A673 (cell line): Measurements from ENCODE around the gene ST7. TPM values are rescaled to one million over a fixed set of nuclear protein-coding genes. Genes with fewer than 3 reads are reported as not detected.

Source experiments
- Bru-seq: library from RNA; stranded (reverse); fragments of 400-500 nt; gene quantifications from one replicate; lab custom pipeline; 2021; lab: Mats Ljungman, UMichigan
- BruChase-seq, 2 experiments: library from RNA; stranded (reverse); fragments of 400-500 nt; gene quantifications; one replicate each; lab custom pipeline; 2021; lab: Mats Ljungman, UMichigan
- BruUV-seq: library from RNA; stranded (reverse); fragments of 400-500 nt; replicated peaks from 2 replicates; lab custom pipeline; 2021; lab: Mats Ljungman, UMichigan
- CTCF ChIA-PET: fragments of 300-600 bp; sonication (Branson Sonifier 250); formaldehyde crosslinking; loops from one replicate; lab custom pipeline; 2022; ENCODE audit warnings: antibody characterized with exemption; lab: Charles Lee
- POLR2A ChIA-PET: fragments of 300-600 bp; sonication (Branson Sonifier 250); formaldehyde crosslinking; loops from one replicate; lab custom pipeline; 2022; ENCODE audit warnings: antibody characterized with exemption; ENCODE audit not compliant: low non-redundant PET; lab: Charles Lee
- DNase-seq: peaks from one replicate; pipeline ENCODE4 v3.0.0-alpha.2; 2015; ENCODE audit warnings: low spot score
- H3K27ac ChIP-seq: fragments of 200-600 bp; sonication (generic); 2 replicates; pipeline ENCODE4 v1.5.1; 2016; ENCODE audit warnings: mixed run types, low read depth, mild to moderate bottlenecking, mixed read lengths, antibody characterized with exemption, low read length; ENCODE audit not compliant: poor library complexity, severe bottlenecking
- H3K27me3 ChIP-seq: fragments of 200-600 bp; sonication (generic); replicated peaks from 2 replicates; pipeline ENCODE4 v1.6.1; 2017; ENCODE audit warnings: mixed run types, low read depth, mild to moderate bottlenecking, mixed read lengths, antibody characterized with exemption, low read length; ENCODE audit not compliant: insufficient read depth, poor library complexity
- H3K36me3 ChIP-seq: fragments of 200-600 bp; sonication (generic); 2 replicates; pipeline ENCODE4 v1.6.1; 2016; ENCODE audit warnings: mixed run types, mild to moderate bottlenecking, mixed read lengths, antibody characterized with exemption, low read length; ENCODE audit not compliant: insufficient read depth, poor library complexity, severe bottlenecking
- H3K4me1 ChIP-seq: fragments of 200-600 bp; sonication (generic); 2 replicates; pipeline ENCODE4 v1.6.1; 2017; ENCODE audit warnings: mixed run types, mild to moderate bottlenecking, mixed read lengths, antibody characterized with exemption, low read length; ENCODE audit not compliant: insufficient read depth, poor library complexity, severe bottlenecking
- H3K4me3 ChIP-seq: fragments of 200-600 bp; sonication (generic); 2 replicates; pipeline ENCODE4 v1.5.1; 2016; ENCODE audit warnings: low read depth, mixed run types, mild to moderate bottlenecking, mixed read lengths, low read length; ENCODE audit not compliant: poor library complexity, severe bottlenecking
- H3K9me3 ChIP-seq: fragments of 200-600 bp; sonication (generic); 2 replicates; pipeline ENCODE4 v1.6.1; 2016; ENCODE audit warnings: mixed run types, low read depth, mild to moderate bottlenecking, mixed read lengths, antibody characterized with exemption, low read length; ENCODE audit not compliant: poor library complexity, severe bottlenecking
- EZH2 ChIP-seq: fragments of 200-600 bp; sonication (generic); IDR thresholded peaks from 2 replicates; pipeline ENCODE4 v1.6.1; 2017; ENCODE audit warnings: borderline replicate concordance, low read depth, mild to moderate bottlenecking, mixed read lengths, antibody characterized with exemption, low read length; ENCODE audit not compliant: poor library complexity, severe bottlenecking
- intact Hi-C: fragments of 100-400 bp; cut with micrococcal nuclease; formaldehyde crosslinking; loops from one replicate; pipeline ENCODE4 v1.10.0; 2022; ENCODE audit not compliant: unreplicated experiment
- long read RNA-seq: library from polyadenylated mRNA; stranded (forward); transcript quantifications from one replicate; pipeline ENCODE4 v2.0.0, GENCODE V29; 2022
- total RNA-seq: library from RNA; stranded (reverse); gene quantifications from 2 replicates; pipeline ENCODE4 v1.2.3, GENCODE V29; 2021
- TF ChIP-seq, protein P1 (sequence below): fragments of 300-800, 200-600 bp; sonication (generic); conservative IDR thresholded peaks from 2 replicates; pipeline ENCODE4 v1.5.1; 2017; ENCODE audit warnings: low read depth, mild to moderate bottlenecking, antibody characterized with exemption, low read length, moderate library complexity, mixed read lengths

Gene ST7, protein sequence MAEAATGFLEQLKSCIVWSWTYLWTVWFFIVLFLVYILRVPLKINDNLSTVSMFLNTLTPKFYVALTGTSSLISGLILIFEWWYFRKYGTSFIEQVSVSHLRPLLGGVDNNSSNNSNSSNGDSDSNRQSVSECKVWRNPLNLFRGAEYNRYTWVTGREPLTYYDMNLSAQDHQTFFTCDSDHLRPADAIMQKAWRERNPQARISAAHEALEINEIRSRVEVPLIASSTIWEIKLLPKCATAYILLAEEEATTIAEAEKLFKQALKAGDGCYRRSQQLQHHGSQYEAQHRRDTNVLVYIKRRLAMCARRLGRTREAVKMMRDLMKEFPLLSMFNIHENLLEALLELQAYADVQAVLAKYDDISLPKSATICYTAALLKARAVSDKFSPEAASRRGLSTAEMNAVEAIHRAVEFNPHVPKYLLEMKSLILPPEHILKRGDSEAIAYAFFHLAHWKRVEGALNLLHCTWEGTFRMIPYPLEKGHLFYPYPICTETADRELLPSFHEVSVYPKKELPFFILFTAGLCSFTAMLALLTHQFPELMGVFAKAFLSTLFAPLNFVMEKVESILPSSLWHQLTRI
- total RNA-seq (19.7 and 24.3 TPM in 2 replicates), Bru-seq, nascent RNA (percentile 79 among the genes with signal in this experiment), BruChase-seq, experiment 1, labeled RNA remaining after a 2-hour chase (percentile 67 among the genes with signal in this experiment), BruChase-seq, experiment 2, labeled RNA remaining after a 6-hour chase (percentile 66 among the genes with signal in this experiment)
- long read RNA-seq, transcript ST7-201 (16 exons, 2,899 nt): minor isoform, 5 of 50 reads
- long read RNA-seq, transcript ST7-208 (15 exons, 2,110 nt): minor isoform, 7 of 50 reads
- long read RNA-seq, transcript ST7-202 (16 exons, 2,142 nt): major isoform, 17 of 50 reads
- long read RNA-seq, partial matches to known transcripts: 3 of 50 reads
- long read RNA-seq, other reads (novel, unspliced or antisense): 18 of 50 reads

DNA sequence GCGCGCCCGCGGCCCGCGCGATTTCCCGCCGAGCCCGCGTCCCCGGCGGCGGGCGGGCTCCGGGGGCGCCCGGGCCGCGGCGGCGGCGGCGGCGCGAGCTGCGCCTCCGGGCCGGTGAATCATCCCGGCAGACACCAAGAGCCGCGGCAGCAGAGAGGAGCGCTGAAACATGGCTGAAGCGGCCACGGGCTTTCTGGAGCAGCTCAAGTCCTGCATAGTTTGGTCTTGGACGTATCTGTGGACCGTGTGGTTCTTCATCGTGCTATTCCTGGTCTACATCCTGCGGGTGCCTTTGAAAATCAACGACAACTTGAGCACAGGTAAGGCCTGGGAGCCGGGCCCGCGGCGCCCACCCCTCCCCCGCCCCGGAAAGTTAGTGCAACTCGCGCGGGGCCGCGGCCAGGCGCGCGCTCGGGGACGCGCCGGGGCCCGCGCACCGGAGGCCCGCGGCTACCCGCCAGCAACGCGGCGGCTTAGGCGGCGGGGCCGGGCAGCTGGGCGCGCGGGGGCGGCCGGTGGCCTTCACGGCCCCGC, at the start of gene ST7:
Gene ST7 (plus strand): TSS at position 130 of the 534 bp plus-strand sequence. CDS start 40 bp downstream, at position 170.
- ChIA-PET POLR2A (interaction anchor here (0.5 kb wide), 1 partner anchor 174 kb away, joined by 4 read pairs; no protein-coding TSS in a partner anchor), CTCF (interaction anchor here (1.8 kb wide), 1 partner anchor 35 kb away, joined by 7 read pairs; no protein-coding TSS in a partner anchor)
- Histone ChIP-seq H3K9me3 (no peaks in the 10 kb centered on the region), H3K27ac (peak within 1 kb of the TSS; percentile 97), H3K27me3 (no peaks in the 10 kb centered on the region), H3K4me1 (peaks cover 35% of the 10 kb centered on the region), H3K4me3 (peak within 1 kb of the TSS; percentile 95), H3K36me3 (no peaks in the 10 kb centered on the region)
- no TSS peak for BruUV-seq
- peak; percentile 78 for DNase-seq
- intact Hi-C loops: no loop called here
- TF ChIP-seq, protein P1, sequence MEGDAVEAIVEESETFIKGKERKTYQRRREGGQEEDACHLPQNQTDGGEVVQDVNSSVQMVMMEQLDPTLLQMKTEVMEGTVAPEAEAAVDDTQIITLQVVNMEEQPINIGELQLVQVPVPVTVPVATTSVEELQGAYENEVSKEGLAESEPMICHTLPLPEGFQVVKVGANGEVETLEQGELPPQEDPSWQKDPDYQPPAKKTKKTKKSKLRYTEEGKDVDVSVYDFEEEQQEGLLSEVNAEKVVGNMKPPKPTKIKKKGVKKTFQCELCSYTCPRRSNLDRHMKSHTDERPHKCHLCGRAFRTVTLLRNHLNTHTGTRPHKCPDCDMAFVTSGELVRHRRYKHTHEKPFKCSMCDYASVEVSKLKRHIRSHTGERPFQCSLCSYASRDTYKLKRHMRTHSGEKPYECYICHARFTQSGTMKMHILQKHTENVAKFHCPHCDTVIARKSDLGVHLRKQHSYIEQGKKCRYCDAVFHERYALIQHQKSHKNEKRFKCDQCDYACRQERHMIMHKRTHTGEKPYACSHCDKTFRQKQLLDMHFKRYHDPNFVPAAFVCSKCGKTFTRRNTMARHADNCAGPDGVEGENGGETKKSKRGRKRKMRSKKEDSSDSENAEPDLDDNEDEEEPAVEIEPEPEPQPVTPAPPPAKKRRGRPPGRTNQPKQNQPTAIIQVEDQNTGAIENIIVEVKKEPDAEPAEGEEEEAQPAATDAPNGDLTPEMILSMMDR: no peak
- no peak for TF ChIP-seq EZH2

DNA sequence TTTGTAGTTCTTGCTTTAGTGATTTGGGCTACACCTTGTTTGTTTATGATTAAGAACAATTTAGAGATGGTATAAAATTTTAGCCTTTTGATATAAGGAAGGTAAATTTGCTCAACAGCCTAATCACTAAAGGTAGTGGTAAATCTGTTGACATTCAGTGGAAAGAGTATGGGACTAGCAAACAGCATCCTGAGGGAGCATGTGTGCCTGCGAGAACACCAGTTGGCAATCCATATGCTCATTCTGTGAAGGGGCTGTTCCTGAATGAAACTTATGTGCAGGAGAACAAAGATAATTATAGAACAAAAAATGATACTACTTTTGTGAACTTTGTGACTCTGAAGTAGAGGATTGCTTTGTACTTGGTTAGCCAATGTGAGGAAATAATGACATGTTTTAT, 46.9 kb upstream of the ST7 start:
- Histone ChIP-seq H3K36me3 (peaks cover 18% of the 10 kb centered on the region), H3K9me3 (no peaks in the 10 kb centered on the region), H3K4me1 (peaks cover 8% of the 10 kb centered on the region), H3K4me3 (no peak overlapping the region), H3K27me3 (no peaks in the 10 kb centered on the region), H3K27ac (no peak overlapping the region)
- no TSS peak for BruUV-seq
- ChIA-PET POLR2A (no interaction called here), CTCF (no interaction called here)
- no peak for DNase-seq
- intact Hi-C loops: no loop called here
- TF ChIP-seq EZH2: no peak
- TF ChIP-seq, protein P1: no peak

DNA sequence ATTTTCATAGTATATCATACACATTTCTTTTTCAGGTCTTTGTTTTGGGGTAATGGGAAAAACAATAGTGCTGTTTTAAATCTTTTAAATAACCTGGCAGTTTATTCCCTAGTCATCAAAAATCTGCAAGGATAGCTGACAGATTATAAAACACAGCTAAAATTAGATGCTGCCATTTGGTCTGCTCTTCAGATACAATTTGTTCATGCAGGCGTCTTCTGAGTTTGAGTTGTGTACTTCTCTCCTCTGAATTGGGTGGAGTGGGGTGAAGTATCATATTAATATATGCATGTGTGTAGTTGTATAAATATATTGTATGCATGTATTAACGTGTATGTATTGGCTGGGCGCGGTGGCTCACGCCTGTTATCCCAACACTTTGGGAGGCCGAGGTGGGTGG, 42.9 kb upstream of the ST7 start:
- H3K4me1 ChIP-seq: no peaks in the 10 kb centered on the region
- H3K27me3 ChIP-seq: no peaks in the 10 kb centered on the region
- H3K9me3 ChIP-seq: no peaks in the 10 kb centered on the region
- ChIA-PET CTCF (no interaction called here), POLR2A (no interaction called here)
- H3K4me3 ChIP-seq: no peak overlapping the region
- H3K27ac ChIP-seq: no peak overlapping the region
- no peak for TF ChIP-seq EZH2
- TF ChIP-seq, protein P1: no peak
- intact Hi-C loops: no loop called here
- H3K36me3 ChIP-seq: peaks cover 29% of the 10 kb centered on the region
- no peak for DNase-seq
- no TSS peak for BruUV-seq
